Effector memory CD8-positive, alpha-beta T cell (primary cell): Measurements from ENCODE around the gene C19orf12.
"Not testable (repeated sequence)": the region's sequence is repeated elsewhere in the genome, so short reads cannot be mapped to it uniquely, and the experiment has no call there.

Experiments used
- ATAC-seq: fragments of 150-1000 bp; cut with Tn5 transposase; replicated peaks from 2 replicates; pipeline ENCODE4 v1.10.0; 2021; ENCODE audit warnings: mild to moderate bottlenecking, moderate library complexity
- DNase-seq, 3 experiments: peaks; one replicate each; pipeline ENCODE4 v3.0.0; 2021
- H3K27ac Mint-ChIP-seq, 2 donors: one replicate each; pipeline ENCODE4 v1.8.0; 2022; ENCODE audit warnings: mild to moderate bottlenecking in 2 of 2, mixed read lengths in 2 of 2, moderate library complexity in 2 of 2
- H3K27me3 Mint-ChIP-seq, 2 donors: one replicate each; pipeline ENCODE4 v1.8.0; 2022; ENCODE audit warnings: mixed read lengths in 2 of 2
- H3K36me3 Mint-ChIP-seq: one replicate; pipeline ENCODE4 v1.8.0; 2022; ENCODE audit warnings: mild to moderate bottlenecking, moderate library complexity, mixed read lengths; ENCODE audit not compliant: insufficient read depth
- H3K4me1 Mint-ChIP-seq, 2 donors: one replicate each; pipeline ENCODE4 v1.8.0; 2022; ENCODE audit warnings: low read depth in 2 of 2, mixed read lengths in 2 of 2
- H3K4me3 Mint-ChIP-seq, 2 donors: one replicate each; pipeline ENCODE4 v1.8.0; 2022; ENCODE audit warnings: mild to moderate bottlenecking in 2 of 2, mixed read lengths in 2 of 2, moderate library complexity in 2 of 2
- H3K9me3 Mint-ChIP-seq, 2 donors: one replicate each; pipeline ENCODE4 v1.8.0; 2022; ENCODE audit warnings: mixed read lengths in 2 of 2

The C19orf12 gene

DNA sequence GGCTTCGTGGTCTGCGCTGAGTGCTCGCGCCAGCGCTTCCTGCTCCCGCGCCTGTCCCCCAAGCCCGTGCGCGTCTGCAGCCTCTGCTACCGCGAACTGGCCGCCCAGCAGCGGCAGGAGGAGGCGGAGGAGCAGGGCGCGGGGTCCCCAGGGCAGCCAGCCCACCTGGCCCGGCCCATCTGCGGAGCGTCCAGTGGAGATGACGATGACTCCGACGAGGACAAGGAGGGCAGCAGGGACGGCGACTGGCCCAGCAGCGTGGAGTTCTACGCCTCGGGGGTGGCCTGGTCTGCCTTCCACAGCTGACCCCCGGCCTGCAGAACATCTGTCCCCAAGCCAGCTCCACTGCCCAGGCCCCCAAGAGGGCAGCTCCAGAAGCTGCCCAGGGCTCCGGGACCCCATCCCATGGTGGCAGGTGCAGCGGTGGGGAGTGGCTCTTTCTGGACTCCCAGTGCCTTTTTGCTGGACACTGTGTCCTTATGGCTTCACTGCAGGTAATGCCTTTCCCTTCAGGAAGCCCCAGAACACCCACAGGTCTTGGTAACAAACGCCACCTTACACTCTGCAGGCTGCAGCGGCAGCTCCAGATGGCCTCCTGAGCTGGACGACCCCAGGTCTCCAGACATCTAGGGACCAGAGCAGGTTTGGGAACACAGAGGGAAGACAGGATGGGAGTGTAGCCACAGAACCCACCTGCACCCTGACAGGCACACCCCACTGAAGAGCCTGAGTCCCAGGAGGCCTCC lies 40.5 kb downstream of the C19orf12 start:
- ATAC-seq (no peak), DNase-seq (no peak)
- H3K4me1 Mint-ChIP-seq = peaks cover 68 to 71% of the 10 kb centered on the region in 2 donors
- H3K4me3 Mint-ChIP-seq = peak overlapping the region; percentile 69 to 75
- no peaks in the 10 kb centered on the region for H3K27me3 Mint-ChIP-seq
- H3K9me3 Mint-ChIP-seq = no peaks in the 10 kb centered on the region
- peaks cover 88% of the 10 kb centered on the region for H3K36me3 Mint-ChIP-seq
- H3K27ac Mint-ChIP-seq = peak overlapping the region in 1 of 2 donors; percentile 95

DNA sequence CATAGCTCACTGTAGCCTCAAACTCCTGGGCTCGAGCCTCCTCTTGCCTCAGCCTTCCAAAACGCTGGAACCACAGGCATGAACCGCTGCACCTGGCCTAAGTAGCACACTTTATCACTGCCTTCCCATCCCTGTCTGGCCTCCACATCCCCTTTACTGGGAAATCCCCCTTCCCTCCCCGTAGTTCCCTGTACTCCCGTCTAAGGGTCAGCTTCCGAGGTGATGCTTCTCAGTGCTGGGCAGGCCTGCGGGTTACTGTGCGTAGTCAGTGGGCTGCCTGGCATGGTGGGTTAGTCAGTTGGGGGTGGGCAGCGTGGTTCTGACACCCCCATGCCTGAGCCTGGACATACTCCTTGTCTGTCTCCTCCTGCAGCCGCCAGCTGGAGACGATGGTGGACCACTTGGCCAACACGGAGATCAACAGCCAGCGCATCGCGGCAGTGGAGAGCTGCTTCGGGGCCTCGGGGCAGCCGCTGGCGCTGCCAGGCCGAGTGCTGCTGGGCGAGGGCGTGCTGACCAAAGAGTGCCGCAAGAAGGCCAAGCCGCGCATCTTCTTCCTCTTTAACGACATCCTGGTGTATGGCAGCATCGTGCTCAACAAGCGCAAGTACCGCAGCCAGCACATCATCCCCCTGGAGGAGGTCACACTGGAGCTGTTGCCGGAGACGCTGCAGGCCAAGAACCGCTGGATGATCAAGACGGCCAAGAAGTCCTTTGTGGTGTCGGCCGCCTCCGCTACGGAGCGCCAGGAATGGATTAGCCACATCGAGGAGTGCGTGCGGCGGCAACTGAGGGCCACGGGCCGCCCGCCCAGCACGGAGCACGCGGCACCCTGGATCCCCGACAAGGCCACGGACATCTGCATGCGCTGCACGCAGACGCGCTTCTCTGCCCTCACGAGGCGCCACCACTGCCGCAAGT lies 41.4 kb downstream of the C19orf12 start:
- ATAC-seq (no peak), DNase-seq (no peak)
- Mint-ChIP-seq H3K9me3 (no peaks in the 10 kb centered on the region), H3K27me3 (no peaks in the 10 kb centered on the region), H3K4me1 (peaks cover 71 to 72% of the 10 kb centered on the region in 2 donors), H3K36me3 (peaks cover 91% of the 10 kb centered on the region), H3K27ac (peak overlapping the region; percentile 94 to 99), H3K4me3 (peak overlapping the region; percentile 89 to 94)

DNA sequence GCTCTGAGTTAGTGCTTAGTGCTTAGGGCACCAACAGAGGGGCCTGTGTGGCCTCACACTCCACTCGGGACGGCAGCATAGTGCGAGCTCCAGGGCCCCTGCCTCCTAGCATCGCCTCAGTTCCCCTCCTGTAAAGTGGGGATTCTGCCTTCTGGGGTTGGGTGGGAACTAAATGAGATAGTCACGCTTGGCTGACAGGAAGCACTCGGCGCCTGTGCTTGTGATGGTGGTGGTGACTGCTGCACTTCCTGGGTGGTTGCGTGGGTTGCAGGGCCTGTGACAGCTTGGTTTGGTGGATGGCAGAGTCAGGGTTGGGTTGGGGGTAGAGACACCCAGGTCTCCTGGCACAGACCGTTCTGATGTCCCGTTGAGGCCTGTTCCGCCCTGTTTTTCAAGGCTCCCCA lies 42.1 kb downstream of the C19orf12 start:
- H3K9me3 Mint-ChIP-seq = no peaks in the 10 kb centered on the region
- peak overlapping the region; percentile 89 to 94 for H3K4me3 Mint-ChIP-seq
- peak overlapping the region; percentile 94 to 99 for H3K27ac Mint-ChIP-seq
- H3K4me1 Mint-ChIP-seq = peaks cover 72 to 73% of the 10 kb centered on the region in 2 donors
- DNase-seq (peak; percentile 82 to 86 (median 84)), ATAC-seq (peak; percentile 81)
- no peaks in the 10 kb centered on the region for H3K27me3 Mint-ChIP-seq
- peaks cover 94% of the 10 kb centered on the region for H3K36me3 Mint-ChIP-seq

DNA sequence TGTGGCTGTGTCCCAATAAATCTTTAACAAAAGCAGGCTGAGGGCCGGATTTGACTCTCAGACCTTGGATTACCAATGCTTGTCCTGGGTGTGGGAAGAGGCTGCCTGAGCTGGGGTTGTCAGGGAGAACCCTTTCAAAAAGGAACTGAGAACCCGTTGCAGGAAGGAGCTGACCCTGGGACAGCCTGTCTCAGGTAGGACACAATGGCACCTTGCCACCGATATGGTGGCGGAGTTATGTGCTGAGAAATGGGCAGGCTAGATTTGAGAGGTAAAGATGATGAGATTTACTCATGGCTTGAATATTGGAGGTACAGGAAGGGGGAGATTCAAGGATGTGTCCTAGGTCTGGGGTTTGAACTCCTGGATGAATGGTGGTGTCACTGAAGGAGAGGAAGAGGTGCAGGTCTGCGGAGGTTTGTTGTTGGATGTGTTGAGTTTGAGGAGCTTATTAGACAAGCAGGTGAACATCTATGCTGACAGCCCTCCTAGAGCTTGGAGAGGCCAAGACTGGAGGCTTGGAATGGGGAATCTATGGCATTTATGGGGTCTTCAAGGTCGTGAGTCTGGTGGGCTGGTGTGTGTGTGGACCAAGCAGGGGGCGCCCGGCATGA lies 42.6 kb downstream of the C19orf12 start:
- Mint-ChIP-seq H3K36me3 (peaks cover 96% of the 10 kb centered on the region), H3K4me3 (peak overlapping the region; percentile 89 to 94), H3K9me3 (no peaks in the 10 kb centered on the region), H3K27me3 (no peaks in the 10 kb centered on the region), H3K27ac (peak overlapping the region; percentile 94 to 99), H3K4me1 (peaks cover 67 to 76% of the 10 kb centered on the region in 2 donors)
- ATAC-seq (no peak), DNase-seq (no peak)

DNA sequence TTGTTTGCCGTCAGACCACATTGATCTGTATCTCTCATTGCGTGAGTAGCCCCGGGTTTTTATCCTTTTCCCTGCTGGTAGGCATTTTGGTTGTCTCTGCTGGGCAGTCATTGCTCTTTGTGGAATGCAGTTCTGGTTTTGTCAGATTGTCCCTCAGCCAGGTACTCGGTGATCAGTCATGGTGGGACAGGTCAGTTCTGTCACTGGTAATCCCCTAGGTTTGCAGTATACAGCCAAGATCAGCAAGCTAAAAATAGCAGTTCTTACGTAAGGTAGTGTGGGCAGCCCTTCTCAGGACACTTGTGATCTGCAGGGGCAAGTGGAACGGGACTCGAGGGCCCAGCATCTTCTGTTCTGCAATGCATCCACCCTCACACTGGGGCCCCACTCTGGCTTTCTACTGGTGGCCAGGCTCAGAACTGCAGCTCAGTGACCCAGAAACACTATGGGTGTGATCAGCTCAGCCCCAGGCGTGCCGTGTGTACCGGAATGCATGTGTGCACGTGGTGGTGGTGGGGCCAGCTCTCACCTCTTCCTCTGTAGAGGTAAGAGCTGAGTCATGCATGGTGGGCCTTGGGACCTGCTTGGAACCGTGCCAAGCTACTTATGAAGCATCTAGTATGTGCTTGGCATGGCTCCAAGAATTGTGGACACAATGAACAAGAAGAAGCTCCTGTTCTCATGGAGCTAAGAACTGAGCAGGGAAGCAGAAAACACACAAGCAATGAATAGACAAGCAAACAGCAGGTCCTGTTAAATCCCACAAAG lies 43.5 kb downstream of the C19orf12 start:
- peaks cover 95% of the 10 kb centered on the region for H3K36me3 Mint-ChIP-seq
- ATAC-seq (peak; percentile 67), DNase-seq (peak; percentile 85 to 90 (median 88))
- no peaks in the 10 kb centered on the region for H3K9me3 Mint-ChIP-seq
- no peaks in the 10 kb centered on the region for H3K27me3 Mint-ChIP-seq
- H3K4me3 Mint-ChIP-seq = peak overlapping the region; percentile 89 to 94
- H3K4me1 Mint-ChIP-seq = peaks cover 66 to 75% of the 10 kb centered on the region in 2 donors
- peak overlapping the region; percentile 94 to 99 for H3K27ac Mint-ChIP-seq

DNA sequence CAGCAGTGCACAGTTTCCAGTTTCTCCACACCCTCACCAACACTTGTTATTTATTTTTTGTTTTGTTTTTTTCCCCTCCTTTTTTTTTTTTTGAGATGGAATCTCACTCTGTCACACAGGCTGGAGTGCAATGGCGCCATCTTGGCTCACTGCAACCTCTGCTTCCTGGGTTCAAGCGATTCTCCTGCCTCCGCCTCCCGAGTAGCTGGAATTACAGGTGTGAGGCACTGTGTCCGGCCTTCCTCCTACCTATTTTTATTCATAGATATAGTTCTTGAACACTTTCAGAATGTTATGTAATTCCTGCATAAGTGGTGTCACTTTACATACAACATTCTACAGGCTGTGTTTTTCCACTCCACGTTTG lies 44.1 kb downstream of the C19orf12 start:
- peaks cover 66 to 70% of the 10 kb centered on the region in 2 donors for H3K4me1 Mint-ChIP-seq
- H3K9me3 Mint-ChIP-seq, DNase-seq, ATAC-seq, H3K27me3 Mint-ChIP-seq: not testable (repeated sequence)
- peak overlapping the region; percentile 89 to 94 for H3K4me3 Mint-ChIP-seq
- H3K27ac Mint-ChIP-seq = peak overlapping the region; percentile 94 to 99
- peaks cover 95% of the 10 kb centered on the region for H3K36me3 Mint-ChIP-seq

DNA sequence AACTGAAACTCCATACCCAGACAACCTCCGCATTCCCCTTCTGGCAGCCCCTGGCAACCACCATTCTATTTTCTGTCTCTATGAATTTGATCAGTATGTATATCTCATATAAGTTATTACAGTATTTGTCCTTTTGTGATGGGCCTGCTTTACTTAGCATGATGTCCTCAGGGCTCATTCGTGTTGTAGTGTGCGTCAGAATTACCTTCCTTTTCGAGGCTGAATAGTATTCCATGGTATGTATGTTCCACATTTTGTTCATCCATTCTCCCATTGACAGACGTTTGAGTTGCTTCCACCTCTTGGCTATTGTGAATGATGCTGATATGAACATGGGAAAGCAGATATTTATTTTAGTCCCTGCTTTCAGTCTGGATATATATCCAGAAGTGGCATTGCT lies 44.8 kb downstream of the C19orf12 start:
- peaks cover 89% of the 10 kb centered on the region for H3K36me3 Mint-ChIP-seq
- no peak for DNase-seq
- peak overlapping the region; percentile 89 to 94 for H3K4me3 Mint-ChIP-seq
- H3K27ac Mint-ChIP-seq = peak overlapping the region; percentile 94 to 99
- no peak for ATAC-seq
- no peaks in the 10 kb centered on the region for H3K9me3 Mint-ChIP-seq
- peaks cover 66 to 68% of the 10 kb centered on the region in 2 donors for H3K4me1 Mint-ChIP-seq
- H3K27me3 Mint-ChIP-seq = no peaks in the 10 kb centered on the region

DNA sequence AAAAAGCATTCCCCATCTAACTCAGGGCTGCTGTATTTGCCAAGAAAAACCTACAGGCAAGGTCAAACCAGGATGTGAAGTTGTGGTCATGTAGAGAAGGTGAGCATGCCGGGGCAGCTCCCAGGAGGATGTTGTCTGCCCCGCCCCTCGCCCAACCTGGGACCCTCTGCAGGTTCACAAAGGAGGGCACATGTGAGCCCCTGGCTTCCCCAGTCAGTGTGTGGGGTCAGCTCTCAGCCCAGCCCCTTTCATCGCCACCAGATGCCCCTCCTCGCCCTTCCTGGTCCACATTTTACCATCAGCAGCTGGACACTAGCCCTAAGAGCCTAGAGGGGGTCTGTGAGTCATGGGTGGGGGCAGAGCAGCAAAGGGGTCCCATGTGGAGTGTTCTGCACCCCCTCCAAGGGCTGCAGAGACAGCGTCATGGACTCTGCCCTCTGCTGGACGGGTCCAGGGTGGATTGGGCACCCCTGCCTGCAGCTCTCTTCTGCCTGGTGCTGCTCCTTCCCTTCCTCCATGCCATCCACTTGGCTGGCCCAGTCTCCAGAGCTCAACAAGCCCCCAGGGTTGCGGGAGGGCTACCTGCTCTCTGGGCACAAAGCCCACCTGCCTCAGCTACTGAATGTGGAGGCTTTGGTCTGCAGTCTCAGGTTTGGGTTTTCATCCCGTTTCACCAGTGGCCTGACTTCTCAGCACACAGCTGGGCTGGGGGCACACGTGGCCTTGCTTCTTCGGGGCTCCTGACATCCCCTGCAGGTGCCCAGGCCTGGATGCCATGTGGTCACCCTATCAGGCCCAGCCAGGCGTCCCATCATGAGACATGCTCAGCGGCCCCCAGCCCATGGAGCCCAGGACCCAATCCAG lies 46.1 kb downstream of the C19orf12 start:
- Mint-ChIP-seq H3K9me3 (no peaks in the 10 kb centered on the region), H3K27me3 (no peaks in the 10 kb centered on the region), H3K27ac (peak overlapping the region; percentile 94 to 99), H3K36me3 (peaks cover 79% of the 10 kb centered on the region), H3K4me1 (peaks cover 70 to 72% of the 10 kb centered on the region in 2 donors), H3K4me3 (peak overlapping the region; percentile 89 to 94)
- DNase-seq = no peak
- ATAC-seq = no peak

DNA sequence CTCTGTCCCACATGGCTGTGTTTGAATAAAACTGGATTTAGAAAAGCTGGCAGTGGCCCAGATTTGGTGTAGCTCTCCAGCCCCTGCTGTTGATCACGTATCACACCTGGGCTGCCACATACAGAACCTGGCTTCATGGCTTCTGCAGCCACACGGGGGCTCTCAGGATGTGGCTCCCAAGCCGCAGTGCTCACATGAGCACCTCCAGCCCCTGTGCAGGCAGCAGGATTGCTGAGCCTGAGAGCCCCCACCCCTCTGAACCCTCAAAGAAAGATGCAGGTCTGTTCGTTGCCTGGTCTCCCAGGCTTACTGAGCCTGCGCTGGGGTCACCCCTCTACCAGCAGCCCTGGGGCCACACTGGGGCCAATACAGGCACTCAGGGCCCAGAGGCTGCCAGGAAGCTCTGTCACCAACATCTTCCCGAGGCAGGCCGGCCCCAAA lies 47.1 kb downstream of the C19orf12 start:
- DNase-seq (peak; percentile 68 to 72 (median 70)), ATAC-seq (peak; percentile 56)
- Mint-ChIP-seq H3K4me3 (peak overlapping the region; percentile 89 to 94), H3K4me1 (peaks cover 61% of the 10 kb centered on the region in 2 donors), H3K27ac (peak overlapping the region; percentile 93 to 94), H3K27me3 (no peaks in the 10 kb centered on the region), H3K9me3 (no peaks in the 10 kb centered on the region), H3K36me3 (peaks cover 68% of the 10 kb centered on the region)

DNA sequence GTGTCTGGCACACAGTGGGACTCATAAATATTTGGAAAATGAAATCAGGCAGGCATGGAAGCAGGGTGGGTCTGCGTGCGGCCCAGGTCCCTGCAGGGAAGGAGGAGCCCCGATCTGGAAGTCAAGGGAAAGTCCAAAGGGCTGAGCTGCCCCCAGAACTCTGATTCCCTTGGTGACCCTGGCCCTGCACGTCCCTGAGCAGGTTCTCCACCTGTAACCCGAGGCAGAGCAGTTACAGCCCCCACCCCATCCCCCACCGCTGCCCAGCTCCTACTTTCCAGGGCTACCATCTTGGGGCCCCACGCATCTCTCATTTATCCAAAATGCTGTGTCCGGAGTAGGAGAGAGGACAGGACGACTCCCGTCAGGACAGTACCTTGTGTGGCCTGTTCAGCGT lies 47.7 kb downstream of the C19orf12 start:
- Mint-ChIP-seq H3K27me3 (no peaks in the 10 kb centered on the region), H3K4me3 (peak overlapping the region; percentile 89 to 94), H3K27ac (peak overlapping the region; percentile 93 to 94), H3K4me1 (peaks cover 56% of the 10 kb centered on the region in 2 donors), H3K36me3 (peaks cover 63% of the 10 kb centered on the region), H3K9me3 (no peaks in the 10 kb centered on the region)
- ATAC-seq (no peak), DNase-seq (no peak)

DNA sequence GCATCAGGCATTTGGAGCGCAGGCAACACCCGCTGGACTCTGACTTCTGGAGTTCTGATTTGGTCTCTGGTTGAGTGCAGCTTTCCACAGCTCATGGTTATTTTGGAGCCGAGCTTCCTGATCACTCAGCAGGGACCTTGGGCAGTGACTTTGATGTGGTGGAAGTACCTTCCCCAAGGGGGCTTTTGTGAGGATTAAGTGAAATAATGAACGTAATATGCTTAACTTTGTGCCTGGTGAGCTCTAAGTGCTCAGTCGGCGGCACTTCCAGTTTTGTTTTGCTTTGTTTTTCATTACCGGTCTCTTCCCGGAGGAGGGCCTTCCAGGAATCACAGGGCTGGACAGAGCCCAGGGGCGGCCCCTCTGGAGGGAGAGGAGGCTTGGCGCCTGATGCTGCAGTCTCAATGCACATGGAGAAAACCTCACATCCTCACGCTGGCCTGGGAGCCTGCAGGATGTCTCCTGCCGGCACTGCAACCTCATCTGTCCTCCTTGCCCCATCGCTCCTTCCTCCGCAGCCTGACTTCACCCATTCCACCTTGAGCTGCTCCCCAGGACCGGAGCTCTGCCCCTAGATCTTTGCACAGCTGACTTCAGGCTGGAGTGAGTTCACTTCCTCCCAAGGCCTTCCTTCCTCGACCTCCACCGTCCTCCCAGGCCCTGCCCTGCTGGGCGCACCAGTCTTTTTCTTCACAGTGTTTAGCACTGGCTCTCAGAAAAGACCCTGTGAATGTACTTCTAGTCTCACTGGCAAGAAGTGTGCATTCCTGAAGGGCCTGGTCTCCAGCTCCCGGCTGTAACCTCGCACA lies 48.3 kb downstream of the C19orf12 start:
- H3K36me3 Mint-ChIP-seq = peaks cover 57% of the 10 kb centered on the region

More for the DNA sequence above, 48.3 kb downstream of the C19orf12 start:
- peak overlapping the region; percentile 93 to 94 for H3K27ac Mint-ChIP-seq
- DNase-seq (no peak), ATAC-seq (no peak)
- peaks cover 50% of the 10 kb centered on the region in 2 donors for H3K4me1 Mint-ChIP-seq
- no peaks in the 10 kb centered on the region for H3K9me3 Mint-ChIP-seq
- H3K27me3 Mint-ChIP-seq = no peaks in the 10 kb centered on the region
- H3K4me3 Mint-ChIP-seq = peak overlapping the region; percentile 89 to 94
